ENCODE measurements around the gene ANKRD55. TPM values are rescaled to one million over a fixed set of nuclear protein-coding genes. Genes with fewer than 3 reads are reported as not detected.
"Not testable (repeated sequence)": the region's sequence is repeated elsewhere in the genome, so short reads cannot be mapped to it uniquely, and the experiment has no call there.

Gene ANKRD55
- total RNA-seq, 2 experiments from 2014 or later = not detected

DNA sequence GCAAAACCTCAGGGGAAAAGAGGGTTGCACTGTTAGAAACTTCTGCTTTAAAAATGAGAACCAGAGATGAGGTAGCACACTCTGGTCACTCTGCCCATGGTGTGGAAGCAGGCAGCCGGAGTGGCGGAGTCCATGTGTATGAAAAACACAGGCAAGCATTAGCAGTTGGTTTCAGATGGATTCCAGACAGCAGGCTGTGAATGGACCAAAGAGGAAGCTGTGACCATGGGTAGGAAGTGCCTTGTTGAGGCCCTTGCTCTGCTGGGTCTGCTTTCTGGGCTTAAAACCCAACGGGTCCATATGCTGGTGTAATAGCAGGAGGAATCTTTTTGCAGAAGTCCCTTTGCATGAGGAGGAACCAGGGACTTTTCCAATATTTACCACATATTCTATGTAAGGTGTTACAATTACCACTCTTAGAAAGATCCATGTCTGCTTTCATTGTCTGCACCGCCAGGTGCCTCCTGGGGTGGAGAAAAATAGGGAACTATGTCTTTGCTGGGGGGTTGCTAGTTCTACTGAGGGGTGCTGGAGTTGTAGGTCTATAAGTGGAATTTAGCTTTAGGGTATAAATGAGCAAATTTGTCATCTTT lies 77.0 kb downstream of the ANKRD55 start:
- Histone ChIP-seq H3K9me3 (ENCODE audit: low read length) (no peaks in the 10 kb centered on the region), H4K20me1 (ENCODE audit: insufficient read depth, low read length) (no peaks in the 10 kb centered on the region), H3K27ac (ENCODE audit: low read depth, low read length, poor library complexity, severe bottlenecking) (no peak overlapping the region), H3K4me2 (ENCODE audit: low read length) (no peak overlapping the region), H3K4me1 (ENCODE audit: insufficient read depth, low read length, poor library complexity, severe bottlenecking) (no peaks in the 10 kb centered on the region), H3K9me2 (ENCODE audit: insufficient read depth, low read length) (no peaks in the 10 kb centered on the region), H2AFZ (ENCODE audit: low read length) (no peak overlapping the region), H3K4me3 (ENCODE audit: low read depth, low read length, poor library complexity, severe bottlenecking) (no peak overlapping the region), H3K36me3 (ENCODE audit: insufficient read depth, low read length) (no peaks in the 10 kb centered on the region), H3K79me2 (ENCODE audit: insufficient read depth, low read depth, low read length) (no peaks in the 10 kb centered on the region)
- POLR2A ChIA-PET = no interaction called here
- BruUV-seq (replicated peaks) = no TSS peak
- intact Hi-C loops (cut with micrococcal nuclease; ENCODE audit: unreplicated experiment) = no loop called here
- TF ChIP-seq EZH2phosphoT487 (IDR thresholded peaks at IDR 0.05; ENCODE audit: borderline replicate concordance, low read depth, low read length) (no peak), CTCF (conservative IDR thresholded peaks at IDR 0.05; ENCODE audit: low read length) (no peak)
- no peak for DNase-seq (ENCODE audit: low spot score)
- CTCF ChIA-PET (ENCODE audit: unreplicated experiment) = no interaction called here

GRCh38 chr5:56154732-56155484 lies 78.2 kb downstream of the ANKRD55 start:
- ChIA-PET POLR2A (interaction anchor here (0.7 kb wide), 2 partner anchors 158 to 1484 kb away, joined by 3 to 5 read pairs; no protein-coding TSS in a partner anchor), CTCF (ENCODE audit: unreplicated experiment) (no interaction called here)
- Histone ChIP-seq H3K4me2 (ENCODE audit: low read length) (no peak overlapping the region), H4K20me1 (ENCODE audit: insufficient read depth, low read length) (no peaks in the 10 kb centered on the region), H2AFZ (ENCODE audit: low read length) (no peak overlapping the region), H3K9me3 (ENCODE audit: low read length) (no peaks in the 10 kb centered on the region), H3K4me3 (ENCODE audit: low read depth, low read length, poor library complexity, severe bottlenecking) (no peak overlapping the region), H3K79me2 (ENCODE audit: insufficient read depth, low read depth, low read length) (no peaks in the 10 kb centered on the region), H3K27ac (ENCODE audit: low read depth, low read length, poor library complexity, severe bottlenecking) (no peak overlapping the region), H3K36me3 (ENCODE audit: insufficient read depth, low read length) (no peaks in the 10 kb centered on the region), H3K9me2 (ENCODE audit: insufficient read depth, low read length) (no peaks in the 10 kb centered on the region), H3K4me1 (ENCODE audit: insufficient read depth, low read length, poor library complexity, severe bottlenecking) (no peaks in the 10 kb centered on the region)
- TF ChIP-seq CTCF (conservative IDR thresholded peaks at IDR 0.05; ENCODE audit: low read length) (no peak), EZH2phosphoT487 (IDR thresholded peaks at IDR 0.05; ENCODE audit: borderline replicate concordance, low read depth, low read length) (no peak)
- DNase-seq (ENCODE audit: low spot score) = no peak
- intact Hi-C loops (cut with micrococcal nuclease; ENCODE audit: unreplicated experiment) = no loop called here
- no TSS peak for BruUV-seq (replicated peaks)

DNA sequence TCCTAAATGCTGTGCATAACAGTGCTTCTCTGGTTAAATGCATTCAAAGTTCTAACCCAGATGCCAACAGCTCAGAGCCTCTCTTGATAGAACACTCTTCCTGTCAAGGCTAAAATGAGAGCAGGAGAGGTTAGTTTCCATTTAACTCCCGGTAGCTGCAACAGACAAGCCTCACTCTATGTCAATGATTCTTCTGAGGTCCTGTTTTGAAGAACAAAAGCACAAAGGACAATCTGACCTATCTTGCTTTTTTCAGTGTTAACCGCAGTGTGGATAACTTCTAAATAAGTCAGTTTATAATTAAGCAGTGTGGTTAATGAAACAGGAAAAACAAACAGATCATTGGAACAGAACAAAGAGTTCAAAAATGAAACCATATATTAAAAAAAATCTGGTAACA lies 80.7 kb downstream of the ANKRD55 start:
- no peaks in the 10 kb centered on the region for H4K20me1 ChIP-seq (ENCODE audit: insufficient read depth, low read length)
- intact Hi-C loops (cut with micrococcal nuclease; ENCODE audit: unreplicated experiment) = no loop called here
- no peaks in the 10 kb centered on the region for H3K36me3 ChIP-seq (ENCODE audit: insufficient read depth, low read length)
- no TSS peak for BruUV-seq (replicated peaks)
- ChIA-PET CTCF (ENCODE audit: unreplicated experiment) (no interaction called here), POLR2A (no interaction called here)
- DNase-seq (ENCODE audit: low spot score) = no peak
- no peak overlapping the region for H2AFZ ChIP-seq (ENCODE audit: low read length)
- H3K9me3 ChIP-seq (ENCODE audit: low read length) = no peaks in the 10 kb centered on the region
- no peak overlapping the region for H3K27ac ChIP-seq (ENCODE audit: low read depth, low read length, poor library complexity, severe bottlenecking)
- H3K4me3 ChIP-seq (ENCODE audit: low read depth, low read length, poor library complexity, severe bottlenecking) = no peak overlapping the region
- no peaks in the 10 kb centered on the region for H3K9me2 ChIP-seq (ENCODE audit: insufficient read depth, low read length)
- no peaks in the 10 kb centered on the region for H3K79me2 ChIP-seq (ENCODE audit: insufficient read depth, low read depth, low read length)
- TF ChIP-seq EZH2phosphoT487 (IDR thresholded peaks at IDR 0.05; ENCODE audit: borderline replicate concordance, low read depth, low read length) = no peak
- no peak for TF ChIP-seq CTCF (conservative IDR thresholded peaks at IDR 0.05; ENCODE audit: low read length)
- H3K4me2 ChIP-seq (ENCODE audit: low read length) = no peak overlapping the region
- no peaks in the 10 kb centered on the region for H3K4me1 ChIP-seq (ENCODE audit: insufficient read depth, low read length, poor library complexity, severe bottlenecking)

GRCh38 chr5:56150756-56151155 lies 82.4 kb downstream of the ANKRD55 start:
- H3K4me2 ChIP-seq (ENCODE audit: low read length); DNase-seq (ENCODE audit: low spot score); H2AFZ ChIP-seq (ENCODE audit: low read length); CTCF ChIA-PET (ENCODE audit: unreplicated experiment); H3K4me1 ChIP-seq (ENCODE audit: insufficient read depth, low read length, poor library complexity, severe bottlenecking); H3K36me3 ChIP-seq (ENCODE audit: insufficient read depth, low read length); H3K79me2 ChIP-seq (ENCODE audit: insufficient read depth, low read depth, low read length); H4K20me1 ChIP-seq (ENCODE audit: insufficient read depth, low read length); H3K9me2 ChIP-seq (ENCODE audit: insufficient read depth, low read length); H3K4me3 ChIP-seq (ENCODE audit: low read depth, low read length, poor library complexity, severe bottlenecking); H3K27ac ChIP-seq (ENCODE audit: low read depth, low read length, poor library complexity, severe bottlenecking); intact Hi-C loops (cut with micrococcal nuclease; ENCODE audit: unreplicated experiment); BruUV-seq (replicated peaks); H3K9me3 ChIP-seq (ENCODE audit: low read length): not testable (repeated sequence)
- POLR2A ChIA-PET = interaction anchor here (0.7 kb wide), 1 partner anchor 10 kb away, joined by 3 read pairs; no protein-coding TSS in a partner anchor
